ENCODE measurements around the gene TUSC2.
A peak's percentile ranks its signal among the peaks of the same experiment; 100 is the strongest.

DNA sequence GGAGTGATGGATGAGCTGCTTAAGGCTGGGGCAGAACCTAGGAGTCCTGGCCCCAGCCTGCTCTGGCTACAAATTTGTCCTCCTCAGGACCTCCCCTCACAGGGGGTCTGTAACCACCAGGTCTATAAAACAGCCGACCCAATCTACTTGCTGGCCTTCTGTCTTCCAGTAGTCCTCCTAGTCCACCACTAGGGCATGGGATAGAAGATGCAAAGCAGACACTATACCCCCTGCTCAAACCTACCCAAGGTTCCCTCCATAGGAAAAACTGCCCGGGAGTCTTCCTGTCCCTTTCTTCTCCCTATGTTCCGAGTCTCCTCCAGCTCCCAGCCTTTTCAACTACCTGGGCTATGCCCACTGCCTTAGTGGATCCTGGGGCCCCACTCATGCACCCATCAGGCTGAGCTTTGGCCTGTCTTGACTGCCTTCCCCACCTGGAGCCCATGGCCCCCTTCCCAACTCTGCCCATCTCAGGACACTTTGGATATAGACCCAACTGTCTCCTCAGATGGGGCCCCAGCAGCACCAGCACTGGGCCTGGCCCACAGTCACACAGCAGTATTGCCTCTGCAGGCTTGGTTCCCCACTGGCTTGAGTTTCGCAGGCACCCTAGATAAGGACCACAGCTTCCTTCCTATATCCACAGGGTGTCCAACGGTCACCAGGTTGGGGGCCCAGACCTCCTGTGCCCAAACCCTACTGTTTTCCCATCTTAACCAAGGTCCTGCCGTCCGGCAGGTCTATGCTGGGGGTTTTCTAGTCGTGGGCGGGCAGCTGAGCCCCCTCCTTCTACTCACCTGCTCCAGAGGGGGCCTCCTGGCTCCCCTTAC, 29.9 kb downstream of the TUSC2 start:
- TF ChIP-seq, protein P1, sequence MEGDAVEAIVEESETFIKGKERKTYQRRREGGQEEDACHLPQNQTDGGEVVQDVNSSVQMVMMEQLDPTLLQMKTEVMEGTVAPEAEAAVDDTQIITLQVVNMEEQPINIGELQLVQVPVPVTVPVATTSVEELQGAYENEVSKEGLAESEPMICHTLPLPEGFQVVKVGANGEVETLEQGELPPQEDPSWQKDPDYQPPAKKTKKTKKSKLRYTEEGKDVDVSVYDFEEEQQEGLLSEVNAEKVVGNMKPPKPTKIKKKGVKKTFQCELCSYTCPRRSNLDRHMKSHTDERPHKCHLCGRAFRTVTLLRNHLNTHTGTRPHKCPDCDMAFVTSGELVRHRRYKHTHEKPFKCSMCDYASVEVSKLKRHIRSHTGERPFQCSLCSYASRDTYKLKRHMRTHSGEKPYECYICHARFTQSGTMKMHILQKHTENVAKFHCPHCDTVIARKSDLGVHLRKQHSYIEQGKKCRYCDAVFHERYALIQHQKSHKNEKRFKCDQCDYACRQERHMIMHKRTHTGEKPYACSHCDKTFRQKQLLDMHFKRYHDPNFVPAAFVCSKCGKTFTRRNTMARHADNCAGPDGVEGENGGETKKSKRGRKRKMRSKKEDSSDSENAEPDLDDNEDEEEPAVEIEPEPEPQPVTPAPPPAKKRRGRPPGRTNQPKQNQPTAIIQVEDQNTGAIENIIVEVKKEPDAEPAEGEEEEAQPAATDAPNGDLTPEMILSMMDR (IDR thresholded peaks at IDR 0.05): peak in 3 of 6 experiments; percentile 4 to 27 (median 20)
- TF ChIP-seq POLR2A (IDR thresholded peaks at IDR 0.05): no peak

All from esophagus squamous epithelium (tissue), 4 donors.